Measurements from ENCODE around the gene WEE2.

- TF ChIP-seq, protein P1, sequence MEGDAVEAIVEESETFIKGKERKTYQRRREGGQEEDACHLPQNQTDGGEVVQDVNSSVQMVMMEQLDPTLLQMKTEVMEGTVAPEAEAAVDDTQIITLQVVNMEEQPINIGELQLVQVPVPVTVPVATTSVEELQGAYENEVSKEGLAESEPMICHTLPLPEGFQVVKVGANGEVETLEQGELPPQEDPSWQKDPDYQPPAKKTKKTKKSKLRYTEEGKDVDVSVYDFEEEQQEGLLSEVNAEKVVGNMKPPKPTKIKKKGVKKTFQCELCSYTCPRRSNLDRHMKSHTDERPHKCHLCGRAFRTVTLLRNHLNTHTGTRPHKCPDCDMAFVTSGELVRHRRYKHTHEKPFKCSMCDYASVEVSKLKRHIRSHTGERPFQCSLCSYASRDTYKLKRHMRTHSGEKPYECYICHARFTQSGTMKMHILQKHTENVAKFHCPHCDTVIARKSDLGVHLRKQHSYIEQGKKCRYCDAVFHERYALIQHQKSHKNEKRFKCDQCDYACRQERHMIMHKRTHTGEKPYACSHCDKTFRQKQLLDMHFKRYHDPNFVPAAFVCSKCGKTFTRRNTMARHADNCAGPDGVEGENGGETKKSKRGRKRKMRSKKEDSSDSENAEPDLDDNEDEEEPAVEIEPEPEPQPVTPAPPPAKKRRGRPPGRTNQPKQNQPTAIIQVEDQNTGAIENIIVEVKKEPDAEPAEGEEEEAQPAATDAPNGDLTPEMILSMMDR (IDR thresholded peaks at IDR 0.05) = peak in 4 of 6 experiments; percentile 18 to 47 (median 37)
- TF ChIP-seq POLR2A (IDR thresholded peaks at IDR 0.05) = no peak
Observed at GRCh38 chr7:141754939-141755338, 46.8 kb downstream of the WEE2 start.

Data from Peyer's patch (tissue), 4 donors.